Tibial nerve (tissue), 4 donors: ENCODE measurements around the gene PPP2R2D. TPM values are rescaled to one million over a fixed set of nuclear protein-coding genes. Genes with fewer than 3 reads are reported as not detected.

Source experiments
- DNase-seq, 2 donors: peaks; one replicate each; pipeline ENCODE4 v3.0.0-alpha.2; 2019; ENCODE audit warnings: low spot score in 2 of 2
- H3K27ac ChIP-seq, 4 donors: fragments of 200-600 bp; sonication (generic) in 3 of 4; one replicate each; pipeline ENCODE4 v1.5.1; 2017 to 2019; ENCODE audit warnings: mild to moderate bottlenecking in 1 of 4
- H3K27me3 ChIP-seq, 2 donors: fragments of 200-600 bp; sonication (generic) in 1 of 2; one replicate each; pipeline versions ENCODE4 v1.5.1 to v1.6.0; 2017 to 2019
- H3K36me3 ChIP-seq, 3 donors: fragments of 200-600 bp; sonication (generic); one replicate each; pipeline ENCODE4 v1.5.1; 2018 to 2019
- H3K4me1 ChIP-seq, 4 donors: fragments of 200-600 bp; sonication (generic) in 3 of 4; one replicate each; pipeline ENCODE4 v1.5.1; 2017 to 2019
- H3K4me3 ChIP-seq, 4 donors: fragments of 200-600 bp; sonication (generic) in 3 of 4; one replicate each; pipeline ENCODE4 v1.5.1; 2017 to 2019; ENCODE audit warnings: mild to moderate bottlenecking in 1 of 4, moderate library complexity in 1 of 4
- H3K9me3 ChIP-seq, 4 donors: fragments of 200-600 bp; sonication (generic) in 3 of 4; one replicate each; pipeline ENCODE4 v1.5.1; 2017 to 2019
- CTCF ChIP-seq, 5 experiments: fragments of 200-600 bp in 3 of 5; fragments of 450-650 bp in 2 of 5; sonication (generic) in 3 of 5; IDR thresholded peaks; one replicate each; pipeline ENCODE4 v1.5.1; 2016 to 2019; ENCODE audit warnings: antibody characterized with exemption in 5 of 5, mild to moderate bottlenecking in 3 of 5, moderate library complexity in 2 of 5
- EP300 ChIP-seq, 2 donors: sonication (generic); formaldehyde crosslinking; IDR thresholded peaks; one replicate each; pipeline ENCODE4 v1.6.1; 2017; ENCODE audit warnings: antibody characterized with exemption in 2 of 2, mild to moderate bottlenecking in 1 of 2
- POLR2A ChIP-seq, 2 donors: fragments of 450-650 bp; IDR thresholded peaks; one replicate each; pipeline ENCODE4 v1.6.1; 2017; ENCODE audit warnings: antibody characterized with exemption in 2 of 2, mild to moderate bottlenecking in 2 of 2, moderate library complexity in 2 of 2
- WGBS, 2 donors: methylation state at CpG; one replicate each; pipeline ENCODE4 v1.1.5; 2018; 5-methylcytosine and 5-hydroxymethylcytosine counted together
- total RNA-seq, 4 donors: library from RNA; depleted of rRNA; stranded (reverse); fragments of >200 nt; gene quantifications; one replicate each; pipeline ENCODE4 v1.1.0, GENCODE V29; 2016

PPP2R2D gene
- total RNA-seq, 4 donors from 2014 or later, result 22.9 to 35.1 (median 28.9) TPM

DNA sequence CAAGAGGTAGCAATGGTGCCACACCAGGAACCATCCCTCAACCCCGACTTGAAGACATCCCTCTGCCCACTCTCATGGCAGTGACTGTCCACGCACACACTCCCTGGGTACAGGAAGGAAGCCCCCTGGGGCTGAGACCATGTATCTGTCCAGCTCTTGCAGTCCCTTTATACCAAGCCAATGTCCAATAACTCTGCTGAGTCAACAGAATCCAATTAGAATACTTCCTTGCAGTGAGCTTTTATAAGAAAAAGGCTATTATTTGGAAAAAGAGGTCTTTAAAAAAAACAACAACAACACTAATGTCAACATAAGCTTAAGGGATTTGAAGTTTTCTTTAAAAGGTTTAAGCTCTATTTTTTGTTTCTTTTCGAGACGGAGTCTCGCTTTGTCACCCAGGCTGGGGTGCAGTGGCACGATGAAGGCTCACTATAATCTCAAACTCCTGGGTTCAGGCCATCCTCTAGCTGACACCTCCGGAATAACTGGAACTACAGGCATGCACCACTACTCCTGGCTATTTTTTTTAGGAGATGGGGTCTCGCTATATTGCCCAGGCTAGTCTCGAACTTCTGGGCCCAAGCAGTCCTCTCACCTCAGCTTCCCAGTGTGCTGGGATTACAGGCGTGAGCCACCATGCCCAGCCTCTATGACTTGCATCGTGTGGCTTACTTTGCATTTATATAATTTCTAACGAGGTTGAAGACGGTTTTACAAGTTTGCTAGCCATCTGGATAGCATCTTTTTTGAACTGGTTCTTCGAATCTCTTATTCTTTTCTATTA is 73.4 kb downstream of the PPP2R2D start:
- no peaks in the 10 kb centered on the region for H3K9me3 ChIP-seq
- DNase-seq, result no peak
- H3K4me3 ChIP-seq, result no peak overlapping the region
- TF ChIP-seq EP300 (IDR thresholded peaks at IDR 0.05) (no peak), CTCF (IDR thresholded peaks at IDR 0.05) (no peak)
- H3K27me3 ChIP-seq, result no peaks in the 10 kb centered on the region
- 83 to 91% methylated on average over 14 of the region's 14 CpGs for WGBS, 2 donors
- H3K36me3 ChIP-seq, result peaks cover 0 to 64% (median 0%) of the 10 kb centered on the region in 3 donors
- peaks cover 0 to 24% (median 3%) of the 10 kb centered on the region in 4 donors for H3K4me1 ChIP-seq
- H3K27ac ChIP-seq, result no peak overlapping the region

DNA sequence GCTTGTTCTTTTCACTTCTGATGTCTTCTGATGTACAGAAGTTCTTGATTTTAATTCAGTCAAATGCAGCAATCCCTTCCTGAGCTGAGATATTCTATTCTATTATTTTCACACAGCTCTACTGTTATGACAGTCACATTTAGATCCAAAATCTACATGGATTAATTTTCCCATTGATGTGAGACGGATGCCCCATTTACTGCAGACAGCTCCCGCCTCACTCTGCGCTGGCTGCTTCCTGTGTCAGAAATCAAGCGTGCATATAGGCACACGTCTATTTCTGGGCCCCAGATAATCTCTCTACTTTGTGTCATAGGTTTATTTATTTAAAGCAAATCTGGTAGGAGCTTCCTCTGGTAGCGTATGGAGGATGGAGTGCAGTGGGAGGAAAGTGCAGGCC is 74.2 kb downstream of the PPP2R2D start:
- no peak for DNase-seq
- 87 to 88% methylated on average over 6 of the region's 6 CpGs for WGBS, 2 donors

DNA sequence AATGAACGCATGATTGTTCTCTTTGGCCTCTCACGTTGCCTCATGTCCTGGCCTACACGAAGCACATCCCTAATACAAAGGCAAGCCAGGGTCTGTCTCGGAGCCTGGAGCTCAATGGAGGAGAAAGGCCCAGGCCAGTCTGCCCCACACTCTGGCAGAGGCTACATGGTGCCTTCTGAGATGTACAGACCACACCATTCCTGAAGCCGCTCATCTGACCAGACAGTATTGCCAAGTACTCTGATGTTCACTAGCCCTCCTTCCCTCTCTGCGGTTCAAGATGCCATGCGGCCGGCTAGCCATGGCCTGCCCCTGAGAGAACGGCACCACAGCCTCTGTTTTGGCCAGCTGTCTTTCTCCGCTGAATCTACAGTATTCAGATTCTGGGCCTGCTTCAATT is 75.0 kb downstream of the PPP2R2D start:
- 93 to 95% methylated on average over 10 of the region's 10 CpGs for WGBS, 2 donors
- peaks cover 0 to 40% (median 8%) of the 10 kb centered on the region in 4 donors for H3K4me1 ChIP-seq

More for the DNA sequence above, 74.2 kb downstream of the PPP2R2D start:
- no peak for TF ChIP-seq CTCF (IDR thresholded peaks at IDR 0.05)
- TF ChIP-seq EP300 (IDR thresholded peaks at IDR 0.05), result no peak
- TF ChIP-seq POLR2A (IDR thresholded peaks at IDR 0.05), result no peak
- no peaks in the 10 kb centered on the region for H3K27me3 ChIP-seq
- H3K4me1 ChIP-seq, result peaks cover 0 to 32% (median 4%) of the 10 kb centered on the region in 4 donors
- peaks cover 0 to 56% (median 0%) of the 10 kb centered on the region in 3 donors for H3K36me3 ChIP-seq
- H3K4me3 ChIP-seq, result no peak overlapping the region
- H3K9me3 ChIP-seq, result no peaks in the 10 kb centered on the region
- no peak overlapping the region for H3K27ac ChIP-seq

DNA sequence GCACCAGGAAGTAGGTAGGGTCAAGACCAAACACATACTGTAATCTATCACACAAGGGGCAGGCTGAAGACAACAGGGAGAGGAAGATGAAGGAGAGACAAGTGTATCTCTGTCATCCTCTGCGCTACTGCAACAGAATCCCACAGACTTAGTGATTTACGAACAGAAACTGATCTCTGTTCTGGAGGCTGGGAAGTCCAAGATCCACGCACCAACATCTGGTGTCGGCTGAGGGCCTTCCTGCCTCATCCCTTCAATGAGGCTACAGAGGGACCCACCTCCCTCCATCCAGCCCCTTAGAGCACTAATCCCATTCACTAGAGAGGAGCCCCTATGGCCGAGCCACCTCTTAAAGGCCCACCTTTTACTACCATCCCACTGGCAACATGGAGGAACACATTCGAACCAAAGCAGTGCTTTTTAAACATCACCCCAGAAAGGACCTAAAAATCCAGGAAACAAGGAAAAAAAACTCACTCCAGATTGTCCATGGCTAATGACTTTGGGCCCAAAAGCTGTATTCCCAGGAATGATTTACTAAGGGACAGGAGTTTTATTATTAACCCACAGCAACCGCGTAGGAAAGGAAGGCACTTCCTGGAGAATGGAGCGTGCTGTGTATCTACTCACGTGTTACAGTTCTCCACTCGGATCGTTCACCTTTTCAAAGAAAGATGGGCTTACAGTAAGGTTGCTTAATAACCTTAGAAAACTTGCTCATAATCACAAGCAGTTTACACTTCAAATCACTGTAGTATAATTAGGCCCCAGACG is 76.7 kb downstream of the PPP2R2D start:
- peaks cover 0 to 31% (median 0%) of the 10 kb centered on the region in 3 donors for H3K36me3 ChIP-seq
- 88 to 89% methylated on average over 13 of the region's 13 CpGs for WGBS, 2 donors
- H3K4me3 ChIP-seq, result no peak overlapping the region
- no peaks in the 10 kb centered on the region for H3K27me3 ChIP-seq
- no peak overlapping the region for H3K27ac ChIP-seq
- peaks cover 0 to 41% (median 8%) of the 10 kb centered on the region in 4 donors for H3K4me1 ChIP-seq
- TF ChIP-seq EP300 (IDR thresholded peaks at IDR 0.05) (no peak), POLR2A (IDR thresholded peaks at IDR 0.05) (no peak), CTCF (IDR thresholded peaks at IDR 0.05) (no peak)
- no peaks in the 10 kb centered on the region for H3K9me3 ChIP-seq
- no peak for DNase-seq

More for the DNA sequence above, 75.0 kb downstream of the PPP2R2D start:
- Histone ChIP-seq H3K4me3 (no peak overlapping the region), H3K27me3 (no peaks in the 10 kb centered on the region), H3K9me3 (no peaks in the 10 kb centered on the region), H3K27ac (no peak overlapping the region), H3K36me3 (peaks cover 0 to 48% (median 0%) of the 10 kb centered on the region in 3 donors)
- no peak for TF ChIP-seq CTCF (IDR thresholded peaks at IDR 0.05)
- no peak for DNase-seq

DNA sequence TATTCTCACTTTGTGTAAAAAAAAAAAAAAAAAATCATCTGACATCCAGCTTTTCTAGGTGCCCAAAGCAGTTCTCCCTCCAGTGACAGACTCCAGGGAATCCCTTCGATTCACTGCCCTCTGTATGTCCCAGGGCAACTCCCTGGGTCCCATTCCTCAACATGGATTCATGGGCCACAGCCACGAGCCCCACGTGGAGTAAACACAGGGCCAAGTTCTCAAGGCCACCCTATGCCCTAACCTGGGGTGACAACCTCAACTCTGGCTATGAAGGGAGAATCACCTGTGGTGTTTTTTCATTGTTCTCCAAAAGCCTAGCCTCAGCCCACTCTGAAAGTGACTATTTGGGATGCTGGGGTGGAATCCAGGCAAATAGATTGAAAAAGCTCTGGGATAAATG is 77.6 kb downstream of the PPP2R2D start:
- Histone ChIP-seq H3K27ac (no peak overlapping the region), H3K4me3 (no peak overlapping the region), H3K27me3 (no peaks in the 10 kb centered on the region), H3K9me3 (no peaks in the 10 kb centered on the region), H3K4me1 (peaks cover 0 to 37% (median 8%) of the 10 kb centered on the region in 4 donors), H3K36me3 (peaks cover 0 to 22% (median 0%) of the 10 kb centered on the region in 3 donors)
- DNase-seq, result no peak
- 85 to 88% methylated on average over 3 of the region's 3 CpGs for WGBS, 2 donors
- TF ChIP-seq EP300 (IDR thresholded peaks at IDR 0.05) (no peak), POLR2A (IDR thresholded peaks at IDR 0.05) (no peak), CTCF (IDR thresholded peaks at IDR 0.05) (no peak)
